Adrenal gland (tissue), 5 donors: ENCODE results near the gene IL32.

ENCODE experiments used
- CTCF ChIP-seq, 6 experiments: fragments of 450-650 bp in 4 of 6; fragments of 200-600 bp in 2 of 6; sonication (generic) in 1 of 6; IDR thresholded peaks; 1 replicate in 5 of 6; 2 replicates in 1 of 6; pipeline versions ENCODE4 v1.5.1 to v1.8.0; 2016 to 2021; ENCODE audit warnings: antibody characterized with exemption in 6 of 6, mild to moderate bottlenecking in 2 of 6, moderate library complexity in 1 of 6
- POLR2A ChIP-seq, 2 donors: fragments of 450-650 bp; IDR thresholded peaks; one replicate each; pipeline ENCODE4 v1.6.1; 2017; ENCODE audit warnings: antibody characterized with exemption in 2 of 2, mild to moderate bottlenecking in 2 of 2, moderate library complexity in 1 of 2
- donor health status: DM: no; HTN: no; CAD: no.

- TF ChIP-seq CTCF (IDR thresholded peaks at IDR 0.05) = no peak
- TF ChIP-seq POLR2A (IDR thresholded peaks at IDR 0.05) = no peak
Observed at GRCh38 chr16:3112058-3112880, 46.8 kb downstream of the IL32 start, which contains the start of gene ZNF205.
